LNCaP clone FGC (cell line): ENCODE measurements around the gene APLP1.

ENCODE experiments used
- DNase-seq: peaks from one replicate; pipeline ENCODE4 v3.0.0-alpha.2; 2011; ENCODE audit warnings: low read depth
- H3K4me3 ChIP-seq: 2 replicates; pipeline ENCODE4 v1.5.1; 2011; ENCODE audit warnings: mild to moderate bottlenecking, low read depth, low read length, control low read depth
- TF ChIP-seq, protein P1 (sequence below): IDR thresholded peaks from 2 replicates; pipeline ENCODE4 v1.5.1; 2012; ENCODE audit warnings: mild to moderate bottlenecking; ENCODE audit not compliant: control insufficient read depth, insufficient read depth; ENCODE audit errors: extremely low read depth

The APLP1 gene

GRCh38 chr19:35870798-35871197 is 2.4 kb downstream of the APLP1 start:
- no peak overlapping the region for H3K4me3 ChIP-seq
- DNase-seq: no peak
- TF ChIP-seq, protein P1, sequence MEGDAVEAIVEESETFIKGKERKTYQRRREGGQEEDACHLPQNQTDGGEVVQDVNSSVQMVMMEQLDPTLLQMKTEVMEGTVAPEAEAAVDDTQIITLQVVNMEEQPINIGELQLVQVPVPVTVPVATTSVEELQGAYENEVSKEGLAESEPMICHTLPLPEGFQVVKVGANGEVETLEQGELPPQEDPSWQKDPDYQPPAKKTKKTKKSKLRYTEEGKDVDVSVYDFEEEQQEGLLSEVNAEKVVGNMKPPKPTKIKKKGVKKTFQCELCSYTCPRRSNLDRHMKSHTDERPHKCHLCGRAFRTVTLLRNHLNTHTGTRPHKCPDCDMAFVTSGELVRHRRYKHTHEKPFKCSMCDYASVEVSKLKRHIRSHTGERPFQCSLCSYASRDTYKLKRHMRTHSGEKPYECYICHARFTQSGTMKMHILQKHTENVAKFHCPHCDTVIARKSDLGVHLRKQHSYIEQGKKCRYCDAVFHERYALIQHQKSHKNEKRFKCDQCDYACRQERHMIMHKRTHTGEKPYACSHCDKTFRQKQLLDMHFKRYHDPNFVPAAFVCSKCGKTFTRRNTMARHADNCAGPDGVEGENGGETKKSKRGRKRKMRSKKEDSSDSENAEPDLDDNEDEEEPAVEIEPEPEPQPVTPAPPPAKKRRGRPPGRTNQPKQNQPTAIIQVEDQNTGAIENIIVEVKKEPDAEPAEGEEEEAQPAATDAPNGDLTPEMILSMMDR: no peak

- TF ChIP-seq, protein P1: no peak
- DNase-seq: no peak
- H3K4me3 ChIP-seq: no peak overlapping the region
Measured at GRCh38 chr19:35871611-35872010, 3.2 kb downstream of the APLP1 start.

DNA sequence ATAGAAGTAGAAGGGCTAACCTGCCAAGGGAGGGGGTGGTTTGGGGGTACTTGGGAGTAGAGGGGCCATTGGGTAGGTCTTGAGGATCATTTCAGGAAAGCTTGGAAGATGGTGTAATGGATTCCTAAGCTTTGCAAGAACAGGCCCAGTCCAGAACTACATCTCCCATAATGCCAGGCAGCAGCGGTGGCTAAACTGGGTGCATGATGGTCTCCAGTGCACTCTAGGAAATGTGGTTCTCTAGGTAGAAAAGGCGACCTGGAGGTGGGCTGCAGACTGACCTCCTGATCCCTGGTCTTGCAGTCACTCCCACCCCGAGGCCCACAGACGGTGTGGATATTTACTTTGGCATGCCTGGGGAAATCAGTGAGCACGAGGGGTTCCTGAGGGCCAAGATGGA is 3.8 kb downstream of the APLP1 start:
- H3K4me3 ChIP-seq: no peak overlapping the region
- DNase-seq: no peak
- TF ChIP-seq, protein P1: no peak

DNA sequence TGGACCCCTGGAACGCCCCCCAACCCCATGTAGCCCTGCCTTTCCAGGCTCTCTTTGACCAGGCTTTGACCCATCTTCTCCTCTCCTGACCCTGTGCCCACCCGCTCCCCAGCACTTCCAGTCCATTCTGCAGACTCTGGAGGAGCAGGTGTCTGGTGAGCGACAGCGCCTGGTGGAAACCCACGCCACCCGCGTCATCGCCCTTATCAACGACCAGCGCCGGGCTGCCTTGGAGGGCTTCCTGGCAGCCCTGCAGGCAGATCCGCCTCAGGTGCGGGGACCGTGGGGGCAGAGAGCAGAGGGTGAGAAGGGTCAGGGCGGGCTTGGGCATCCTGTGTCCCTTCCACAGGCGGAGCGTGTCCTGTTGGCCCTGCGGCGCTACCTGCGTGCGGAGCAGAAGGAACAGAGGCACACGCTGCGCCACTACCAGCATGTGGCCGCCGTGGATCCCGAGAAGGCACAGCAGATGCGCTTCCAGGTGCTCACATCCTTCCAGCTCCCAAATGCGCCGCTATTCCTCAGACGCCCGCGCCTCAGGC is 6.1 kb downstream of the APLP1 start:
- DNase-seq: no peak
- TF ChIP-seq, protein P1: no peak
- no peak overlapping the region for H3K4me3 ChIP-seq

- TF ChIP-seq, protein P1: no peak
- no peak overlapping the region for H3K4me3 ChIP-seq
- DNase-seq: no peak
Measured at GRCh38 chr19:35879068-35879467, 10.7 kb downstream of the APLP1 start.

DNA sequence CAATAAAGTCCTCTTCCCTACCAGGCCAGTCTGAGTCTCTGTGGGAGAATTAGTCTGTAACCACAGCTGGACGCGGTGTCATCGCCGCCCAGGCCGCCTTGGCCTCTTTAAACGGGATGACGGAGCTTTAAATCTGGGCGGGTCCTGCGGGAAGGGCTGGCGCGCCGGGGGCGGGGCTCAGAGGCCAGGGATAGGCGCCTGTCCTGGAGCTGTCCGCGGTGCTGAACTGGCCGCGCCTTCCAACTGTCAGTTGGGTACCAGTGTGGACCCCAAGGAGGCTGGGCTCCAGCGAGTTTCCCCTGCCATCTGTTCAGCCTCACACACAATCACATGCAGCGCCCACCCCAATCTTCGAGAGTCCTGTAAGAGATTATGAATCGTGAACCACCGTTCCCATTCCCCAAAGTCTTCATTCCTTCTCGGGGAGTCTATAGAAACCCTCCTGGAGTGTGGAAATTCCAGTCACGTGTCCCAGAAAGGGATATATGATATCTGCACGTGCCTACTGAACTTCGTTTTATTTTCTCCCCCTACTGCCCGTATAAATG is 11.5 kb downstream of the APLP1 start:
- DNase-seq: peak; percentile 58
- no peak overlapping the region for H3K4me3 ChIP-seq
- TF ChIP-seq, protein P1: no peak
